ENCODE results near the gene RGPD4.
"Not testable (repeated sequence)": the region's sequence is repeated elsewhere in the genome, so short reads cannot be mapped to it uniquely, and the experiment has no call there.

RGPD4 gene

DNA sequence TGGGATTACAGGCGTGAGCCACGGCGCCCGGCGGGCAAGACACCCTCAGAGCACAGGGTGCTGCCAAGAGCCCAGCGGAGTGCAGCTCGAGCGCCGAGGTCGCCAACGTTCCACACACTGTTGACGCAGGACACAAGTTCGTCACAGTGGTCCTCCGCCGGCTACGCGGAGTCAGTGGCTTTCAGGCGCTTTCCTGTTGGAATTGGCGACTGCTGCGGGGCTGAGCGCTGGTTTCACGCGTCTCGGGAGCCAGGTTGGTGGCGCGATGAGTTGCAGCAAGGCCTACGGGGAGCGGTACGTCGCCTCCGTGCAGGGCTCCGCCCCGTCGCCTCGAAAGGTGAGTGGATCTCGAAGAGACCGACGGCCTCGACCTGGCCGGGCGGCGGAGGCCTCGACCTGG lies at the start of gene RGPD4:
Gene RGPD4 (plus strand): TSS at position 144 of the 400 bp plus-strand sequence. CDS start 122 bp downstream, at position 266.
- not testable (repeated sequence) for DNase-seq

DNA sequence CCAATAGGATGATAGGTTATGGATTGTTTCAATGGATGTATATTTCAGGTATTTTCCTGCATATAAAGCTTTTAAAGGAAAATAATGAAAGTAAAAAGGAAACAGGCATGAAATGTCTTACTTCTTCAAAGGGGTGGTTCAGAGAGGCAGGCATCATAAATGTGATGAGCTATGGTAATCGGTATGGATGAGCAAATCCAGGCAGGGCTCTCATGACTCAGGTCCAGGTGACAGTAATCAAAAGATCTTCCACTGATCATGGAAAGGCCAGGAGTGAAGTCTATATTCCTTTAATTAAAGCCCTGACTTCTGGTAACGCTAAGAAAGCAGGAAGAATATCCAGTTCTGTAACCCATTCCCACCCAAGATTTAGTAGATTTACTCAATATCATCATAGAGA lies 48.7 kb upstream of the RGPD4 start:
- no peak for DNase-seq

DNA sequence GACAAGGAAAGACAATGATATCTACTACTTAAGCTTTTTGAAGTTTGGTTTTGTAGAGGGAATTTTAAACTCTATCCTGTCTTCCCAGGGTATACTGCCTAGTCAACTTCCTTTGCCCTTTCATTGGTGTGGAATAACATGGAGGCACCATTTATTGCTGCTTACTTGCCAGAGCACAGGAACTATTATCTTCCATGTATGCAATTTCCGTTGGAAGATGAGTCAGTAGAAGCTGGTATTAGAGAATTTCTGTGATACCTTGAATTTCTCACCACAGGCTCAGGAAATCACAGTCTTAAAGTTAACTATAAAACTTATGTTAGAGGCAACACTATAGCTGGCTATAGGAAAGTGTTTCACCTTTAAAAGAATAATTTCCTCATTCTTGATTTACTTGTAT lies 40.9 kb upstream of the RGPD4 start:
- no peak for DNase-seq

DNA sequence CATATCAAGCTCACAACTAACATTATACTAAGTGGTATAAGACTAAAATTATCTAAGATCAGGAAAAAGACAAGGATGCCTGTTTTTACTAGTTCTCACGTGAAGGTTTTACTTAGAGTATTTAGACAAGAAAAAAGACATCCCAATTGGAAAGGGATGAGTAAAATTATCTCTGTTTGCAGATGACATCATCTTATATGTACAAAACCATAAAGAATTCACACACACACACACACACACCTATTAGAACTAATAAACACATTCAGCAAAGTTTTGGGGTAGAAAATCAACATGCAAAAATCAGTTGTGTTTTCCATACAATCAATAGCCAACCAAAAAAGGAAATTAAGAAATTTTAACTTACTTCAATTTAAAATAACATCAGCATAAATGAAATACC lies 35.9 kb upstream of the RGPD4 start:
- DNase-seq, result no peak

DNA sequence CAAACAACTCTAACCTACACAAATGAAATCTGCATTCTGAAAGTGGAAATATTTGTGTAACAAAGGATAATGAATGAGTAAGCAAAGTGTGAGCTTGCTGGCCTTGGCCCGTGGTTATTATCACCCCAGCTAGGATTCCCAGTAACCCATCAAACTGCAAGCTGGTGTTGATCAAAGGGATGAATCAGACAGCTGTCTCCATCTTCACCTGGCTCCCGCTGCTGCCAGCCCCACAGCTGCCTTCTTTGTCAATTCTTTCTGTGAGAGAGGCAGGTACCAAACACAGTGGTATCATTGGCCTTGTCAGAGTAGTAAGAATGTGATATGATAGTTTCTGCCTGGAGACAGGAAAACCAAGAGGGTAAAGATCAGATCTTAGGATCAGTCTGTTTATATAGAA lies 25.2 kb upstream of the RGPD4 start:
- no peak for DNase-seq

DNA sequence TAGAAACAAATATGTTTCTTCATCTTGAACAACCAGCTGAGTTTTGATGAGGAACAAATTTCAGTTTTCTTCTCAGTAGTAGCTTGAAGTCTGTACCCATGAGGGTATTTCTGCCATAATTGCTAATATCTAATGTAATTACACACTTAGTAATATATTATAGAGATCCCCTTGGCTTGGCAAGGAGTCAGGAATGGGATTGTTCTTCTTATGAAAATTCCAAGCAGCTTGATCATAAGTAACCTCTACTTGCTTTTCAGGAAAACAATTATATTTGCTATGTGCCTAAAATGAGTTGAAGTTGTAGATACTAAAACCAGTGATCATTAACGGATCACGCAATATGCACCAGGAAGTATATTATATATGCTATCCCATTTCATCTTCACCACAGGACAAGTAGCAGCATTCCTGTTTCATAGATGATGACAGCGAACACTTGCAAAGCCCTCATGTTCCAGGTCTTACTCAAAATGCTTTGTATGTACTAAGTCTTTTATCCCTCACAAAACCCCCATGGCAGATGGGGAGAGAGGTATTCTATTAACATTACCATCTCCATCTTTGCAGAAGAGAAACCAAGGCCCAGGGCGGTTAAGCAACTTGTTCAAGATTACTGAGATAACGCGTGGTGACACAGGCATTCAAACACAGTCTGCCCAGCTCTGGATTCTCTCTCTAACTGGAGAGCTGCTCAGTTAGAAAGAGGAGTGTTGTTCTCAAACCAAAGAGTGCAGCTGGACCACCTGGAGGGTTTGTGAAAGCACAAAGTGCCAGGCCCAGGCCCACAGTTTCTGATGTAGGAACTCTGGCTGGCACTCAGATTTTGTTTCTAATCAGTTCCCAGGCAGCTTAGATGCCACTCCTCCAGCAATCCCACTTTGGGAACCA lies 21.8 kb upstream of the RGPD4 start:
- DNase-seq, result no peak

DNA sequence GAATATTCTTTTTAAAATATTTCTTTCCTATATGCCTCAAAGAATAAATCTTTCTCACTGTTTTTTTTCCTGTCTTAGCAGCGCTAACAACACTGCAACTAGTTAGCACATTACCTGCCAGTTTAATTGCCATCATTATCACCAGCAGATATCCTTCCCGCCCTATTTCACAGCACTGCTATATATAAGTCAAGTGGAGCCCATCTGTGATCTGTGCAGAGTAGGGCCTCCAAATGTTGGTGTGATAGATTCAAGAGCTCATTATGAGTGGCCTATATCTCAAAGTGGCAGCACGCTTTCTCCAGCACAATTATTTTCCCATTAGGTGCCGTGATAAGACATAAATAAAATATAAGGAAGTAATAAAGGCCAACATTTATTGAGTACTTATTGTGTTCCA lies 19.8 kb upstream of the RGPD4 start:
- no peak for DNase-seq

DNA sequence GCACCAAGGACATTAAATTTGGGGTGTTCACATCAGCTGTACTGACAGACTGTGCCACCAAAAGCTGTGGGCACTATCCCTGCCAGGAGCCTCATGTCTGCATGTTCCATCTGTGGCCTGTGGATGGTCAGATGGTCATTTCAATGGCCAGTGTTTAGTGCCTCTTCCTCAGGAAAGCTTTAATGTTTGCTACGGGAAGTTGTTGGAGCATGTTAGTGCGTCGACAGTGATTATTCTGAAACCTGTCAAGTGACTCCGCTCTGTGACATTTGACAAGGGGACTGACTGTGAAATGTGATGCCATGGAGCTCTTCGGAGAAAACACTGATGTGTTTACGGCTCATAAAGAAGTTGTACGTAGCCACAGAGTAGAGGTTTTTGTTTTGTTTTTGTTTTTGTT lies 18.7 kb upstream of the RGPD4 start:
- DNase-seq, result no peak

DNA sequence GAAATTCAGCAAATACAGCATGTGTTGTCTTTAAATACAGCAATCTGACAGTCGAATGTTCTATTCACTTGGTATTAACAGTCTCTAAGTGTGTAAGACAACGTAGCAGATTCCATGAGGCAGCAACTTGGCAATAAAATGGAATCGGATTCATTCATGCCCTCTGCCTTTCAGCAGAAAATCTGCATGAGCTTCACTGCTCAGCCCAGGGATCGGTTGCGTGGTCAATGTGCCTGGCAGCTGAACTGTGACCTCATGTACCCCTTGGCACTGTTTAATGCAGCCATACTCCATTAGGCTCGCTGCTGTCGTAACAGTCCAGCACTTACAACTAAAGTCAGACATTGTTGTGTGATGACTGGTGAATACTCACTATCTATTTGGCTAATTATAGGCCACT lies 17.7 kb upstream of the RGPD4 start:
- no peak for DNase-seq

DNA sequence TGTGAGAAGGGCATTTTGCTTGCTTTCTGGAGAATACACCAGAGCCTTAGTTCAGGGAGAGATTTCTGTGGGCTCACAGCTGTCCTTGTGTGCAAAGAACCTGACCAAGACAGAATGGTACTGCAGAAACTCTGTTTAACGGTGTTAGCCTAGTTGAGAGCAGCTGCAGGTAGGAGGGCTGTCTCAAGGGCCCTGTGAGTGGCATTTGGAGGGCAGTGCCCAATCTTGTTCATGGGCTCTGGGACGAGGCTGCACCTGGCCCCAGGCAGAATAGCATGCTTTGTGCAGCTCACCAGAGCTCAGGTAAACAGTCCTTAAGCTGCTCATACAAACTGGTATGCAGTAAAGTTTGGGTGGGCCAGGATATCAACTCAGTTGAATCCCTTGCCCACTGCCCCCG lies 16.9 kb upstream of the RGPD4 start:
- no peak for DNase-seq

DNA sequence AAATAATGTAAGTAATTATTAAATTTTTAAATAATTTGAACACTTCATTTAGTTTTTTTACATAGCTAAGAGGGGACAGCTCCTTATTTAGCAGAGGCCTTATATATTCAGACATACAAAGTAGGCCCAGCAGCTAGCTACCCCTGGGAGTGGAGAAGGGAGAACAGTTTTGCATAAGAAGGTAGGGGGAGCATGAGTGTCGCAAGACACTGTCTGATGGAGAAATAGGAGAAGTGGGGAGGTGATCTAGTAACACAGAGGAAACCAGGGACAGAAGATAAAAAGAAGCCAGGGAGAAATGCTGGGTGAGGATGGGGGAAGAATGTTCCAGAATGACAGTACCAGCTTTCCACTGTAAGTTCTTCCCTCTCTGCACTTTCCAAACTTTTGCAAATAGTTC lies 16.0 kb upstream of the RGPD4 start:
- no peak for DNase-seq

DNA sequence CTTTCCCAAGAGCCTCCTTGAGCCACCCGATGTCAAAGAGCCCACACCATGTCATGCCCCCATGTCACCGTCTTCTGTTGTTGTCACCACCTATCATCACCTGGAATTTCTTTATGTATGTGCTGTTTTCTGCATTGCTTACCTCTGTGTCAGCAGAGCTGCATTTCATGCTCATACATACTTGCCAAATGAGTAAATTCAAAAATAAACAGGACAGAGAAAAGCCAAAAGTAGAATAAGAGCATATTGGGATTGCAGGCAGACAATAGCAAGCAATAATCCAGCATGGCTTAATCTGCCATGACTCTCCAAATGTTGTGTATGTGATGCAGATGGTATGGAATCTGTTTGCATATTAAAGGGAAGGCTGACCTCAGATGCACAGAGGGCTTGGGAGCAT lies 15.3 kb upstream of the RGPD4 start:
- DNase-seq, result no peak

DNA sequence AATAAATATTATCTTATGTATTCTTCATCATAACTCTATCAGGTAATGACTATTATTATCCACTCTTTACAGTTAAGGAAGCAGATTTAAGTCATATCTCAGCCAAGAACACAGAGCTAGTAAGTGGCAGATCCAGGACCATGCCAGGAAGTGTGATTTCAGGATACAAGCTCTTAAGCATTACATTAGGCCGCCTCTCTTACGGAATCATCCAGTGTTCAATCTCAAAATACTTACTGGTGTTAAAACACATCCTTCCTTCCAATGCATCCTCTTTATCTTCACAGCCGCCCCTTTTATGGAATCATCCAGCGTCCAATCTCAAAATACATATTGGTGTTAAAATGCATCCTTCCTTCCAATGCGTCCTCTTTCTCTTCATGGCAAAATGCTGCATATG lies 14.7 kb upstream of the RGPD4 start:
- no peak for DNase-seq

DNA sequence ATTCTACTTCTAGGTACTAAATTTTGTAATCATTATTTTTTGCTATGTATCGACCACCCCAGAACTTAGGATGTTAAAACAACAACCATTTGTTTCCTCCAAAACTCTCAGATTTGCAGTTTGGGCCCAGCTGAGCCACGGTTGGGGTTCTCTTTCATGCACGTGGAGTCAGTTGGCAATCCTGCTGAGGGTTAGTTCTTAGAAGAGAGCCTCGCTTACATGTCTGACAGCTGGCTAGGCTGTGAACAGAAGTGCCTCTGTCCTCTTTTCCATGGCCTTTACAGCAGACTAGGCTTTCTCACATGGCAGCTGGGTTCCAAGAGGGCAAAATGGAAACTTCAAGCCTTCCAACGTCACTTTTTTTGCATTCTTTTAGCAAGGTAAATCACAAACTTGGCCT lies 9.3 kb upstream of the RGPD4 start:
- DNase-seq, result no peak

DNA sequence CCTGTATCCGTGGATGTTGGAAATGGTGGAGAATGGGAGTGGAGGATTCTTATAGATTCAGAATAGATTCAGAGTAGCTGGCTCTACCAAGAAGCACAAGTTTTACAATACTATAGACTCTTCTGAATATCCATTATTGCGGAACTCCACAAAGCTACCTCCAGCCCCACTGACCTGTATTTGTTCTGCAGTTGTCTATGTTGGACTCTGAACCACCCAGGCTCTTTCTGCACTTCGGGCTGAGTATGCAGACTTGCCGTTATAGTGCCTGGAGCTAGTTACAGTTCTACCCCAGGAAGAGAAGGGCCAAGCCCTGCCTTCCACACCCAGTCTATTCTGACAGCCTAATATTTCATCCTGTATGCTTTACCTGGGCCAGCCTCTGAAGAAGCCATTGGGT lies 4.4 kb upstream of the RGPD4 start:
- DNase-seq, result no peak

DNA sequence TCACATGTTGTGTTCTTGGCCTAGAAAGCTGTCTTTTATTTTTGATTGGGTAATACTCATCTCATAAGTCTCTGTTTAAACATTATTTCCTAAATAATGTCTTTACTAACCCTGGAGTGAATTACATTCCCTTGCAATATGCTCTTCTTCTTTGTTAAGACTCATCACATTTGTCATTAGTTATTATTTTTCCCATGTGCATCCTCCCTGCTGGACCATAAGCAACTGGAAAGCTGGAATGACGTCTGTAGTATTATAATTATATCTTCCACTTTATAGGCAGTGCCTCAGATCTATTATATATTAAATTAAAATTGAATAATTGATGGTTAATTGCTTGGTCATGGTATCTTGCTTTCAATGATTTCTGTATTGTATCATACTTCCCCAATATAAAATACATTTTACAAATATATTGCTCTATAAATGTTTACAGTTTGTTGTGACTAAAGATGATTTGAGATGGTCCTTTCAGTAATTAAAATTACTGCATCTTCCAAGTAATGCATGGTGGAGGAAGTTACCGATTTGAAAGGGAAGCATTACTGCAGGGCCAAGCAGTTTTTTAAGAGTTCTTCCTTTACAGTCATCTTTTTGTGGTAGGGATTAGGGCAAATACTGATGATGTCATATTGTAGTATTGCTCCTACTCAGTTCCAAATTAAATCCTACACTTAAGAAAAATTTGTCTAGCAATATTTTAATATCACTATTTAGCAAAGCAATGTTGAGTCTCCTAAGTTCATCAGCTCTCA lies 2.1 kb upstream of the RGPD4 start:
- no peak for DNase-seq

DNA sequence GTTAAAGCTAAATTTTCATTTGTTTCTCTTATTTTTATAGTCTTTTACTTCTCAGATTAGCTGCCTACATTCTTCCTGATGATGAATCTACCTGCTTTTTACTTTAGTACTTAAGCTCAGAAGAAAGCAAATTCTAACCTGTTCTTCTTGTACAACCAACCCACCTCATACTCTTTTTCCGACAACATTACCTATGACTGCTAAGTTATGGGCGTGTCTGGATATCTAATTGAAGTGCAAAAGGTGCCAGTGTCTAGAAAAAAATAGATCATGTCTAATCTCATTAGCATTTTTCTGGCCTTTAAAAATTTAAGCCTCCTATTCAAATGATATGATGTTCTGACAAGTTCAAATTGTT lies 1.5 kb upstream of the RGPD4 start:
- no peak for DNase-seq

DNA sequence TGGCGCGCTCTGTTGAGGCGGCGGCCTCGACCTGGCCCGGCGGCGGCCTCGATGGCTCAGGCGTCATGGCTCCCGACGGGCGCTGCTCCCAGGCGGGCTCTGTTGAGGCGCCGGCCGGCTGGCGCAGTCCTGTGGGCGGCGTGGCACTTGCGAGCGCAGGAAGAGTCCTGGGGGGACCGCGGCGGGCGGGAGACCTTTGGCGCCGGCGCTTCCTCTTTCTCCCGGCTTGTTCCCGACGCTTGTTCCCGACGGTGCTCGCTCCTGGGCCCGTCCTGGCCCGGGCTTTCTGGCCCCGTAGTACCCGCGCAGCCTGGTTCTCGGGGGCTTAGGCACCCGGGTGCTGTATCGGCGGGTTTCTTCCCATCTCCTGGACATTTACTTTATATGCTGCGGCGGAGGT lies 2.8 kb downstream of the RGPD4 start:
- not testable (repeated sequence) for DNase-seq

DNA sequence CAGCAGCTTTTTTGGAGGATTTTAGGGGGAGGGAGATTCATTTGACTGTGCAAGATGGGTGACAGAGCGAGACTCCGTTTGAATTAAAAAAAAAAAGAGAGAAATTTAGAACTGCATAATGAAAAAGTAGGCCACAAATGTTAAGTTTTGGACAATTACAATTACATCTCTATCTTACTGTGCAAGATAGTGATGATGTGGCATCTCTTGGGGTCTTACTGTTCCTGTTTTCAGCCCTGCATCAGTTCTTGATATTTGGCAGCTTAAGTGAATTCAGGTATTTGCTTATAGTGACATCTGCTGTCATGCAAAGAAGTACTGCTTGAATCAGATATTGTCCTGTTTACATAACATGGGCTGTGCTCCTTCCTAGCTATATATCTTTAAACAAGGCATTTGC lies 6.5 kb downstream of the RGPD4 start:
- not testable (repeated sequence) for DNase-seq

DNA sequence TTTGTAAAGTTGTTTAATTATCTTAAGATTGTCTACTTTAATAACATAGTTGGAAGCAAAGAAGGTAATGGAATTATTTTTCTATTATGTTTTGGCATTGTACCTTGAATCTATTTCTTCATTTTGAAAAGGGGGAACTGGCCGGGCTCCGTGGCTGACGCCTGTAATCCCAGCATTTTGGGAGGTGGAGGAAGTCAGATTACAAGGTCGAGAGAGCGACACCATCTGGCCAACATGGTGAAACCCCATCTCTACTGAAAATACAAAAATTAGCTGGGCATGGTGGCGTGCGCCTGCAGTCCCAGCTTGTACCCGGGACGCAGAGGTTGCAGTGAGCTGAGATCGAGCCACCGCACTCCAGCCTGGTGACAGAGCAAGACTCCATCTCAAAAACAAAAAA lies 6.9 kb downstream of the RGPD4 start:
- not testable (repeated sequence) for DNase-seq

DNA sequence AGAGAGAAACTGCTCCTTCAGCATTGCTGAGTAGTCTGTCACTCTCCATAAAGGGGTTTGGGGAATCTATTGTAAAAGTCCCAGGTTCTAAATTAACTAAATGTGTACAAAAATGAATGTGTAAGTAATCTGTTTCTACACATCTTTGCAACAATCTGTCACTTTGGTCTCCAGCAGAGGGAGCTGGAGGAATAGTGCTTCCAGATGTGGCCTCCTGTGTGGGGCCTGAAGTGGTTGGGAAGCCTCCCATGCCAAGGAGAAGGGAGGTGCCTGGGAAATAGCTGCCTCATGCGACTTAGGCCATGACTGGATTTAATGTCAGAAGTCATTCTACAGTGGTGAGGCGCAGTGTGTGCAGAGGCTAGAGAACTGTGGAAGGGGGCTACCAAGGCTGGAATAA lies 89.4 kb downstream of the RGPD4 start:
- DNase-seq, result not testable (repeated sequence)

DNA sequence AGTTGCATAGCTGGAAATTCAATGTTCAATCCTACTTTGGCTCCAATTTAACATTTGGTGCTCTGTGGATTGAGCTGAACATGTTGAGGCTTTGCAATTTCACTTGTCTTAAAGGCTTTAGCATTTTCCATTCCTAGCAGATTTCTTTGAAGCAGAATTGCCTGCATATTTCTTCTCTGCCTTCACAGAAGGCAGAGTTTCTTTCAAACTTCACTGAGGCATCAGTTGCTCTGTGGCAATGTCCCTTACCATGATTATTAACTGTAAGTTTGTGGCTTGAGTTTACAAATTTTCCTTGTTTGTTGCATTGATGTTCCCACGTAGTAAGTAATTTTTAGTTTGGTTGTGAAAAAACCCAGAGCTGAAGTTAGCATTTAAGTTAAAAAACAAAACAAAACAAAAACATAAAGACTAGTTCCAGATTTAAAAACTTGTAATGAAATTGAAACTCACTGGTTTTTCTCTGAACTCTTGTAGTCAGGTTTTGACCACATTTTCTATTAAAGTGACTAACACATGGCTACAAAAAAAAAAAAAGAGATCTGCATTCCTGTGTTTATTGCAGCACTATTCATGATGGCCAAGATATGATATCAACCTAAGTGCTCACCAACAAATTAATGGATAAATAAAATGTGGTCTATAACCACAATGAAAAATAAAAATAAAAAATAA lies 90.1 kb downstream of the RGPD4 start:
- not testable (repeated sequence) for DNase-seq

DNA sequence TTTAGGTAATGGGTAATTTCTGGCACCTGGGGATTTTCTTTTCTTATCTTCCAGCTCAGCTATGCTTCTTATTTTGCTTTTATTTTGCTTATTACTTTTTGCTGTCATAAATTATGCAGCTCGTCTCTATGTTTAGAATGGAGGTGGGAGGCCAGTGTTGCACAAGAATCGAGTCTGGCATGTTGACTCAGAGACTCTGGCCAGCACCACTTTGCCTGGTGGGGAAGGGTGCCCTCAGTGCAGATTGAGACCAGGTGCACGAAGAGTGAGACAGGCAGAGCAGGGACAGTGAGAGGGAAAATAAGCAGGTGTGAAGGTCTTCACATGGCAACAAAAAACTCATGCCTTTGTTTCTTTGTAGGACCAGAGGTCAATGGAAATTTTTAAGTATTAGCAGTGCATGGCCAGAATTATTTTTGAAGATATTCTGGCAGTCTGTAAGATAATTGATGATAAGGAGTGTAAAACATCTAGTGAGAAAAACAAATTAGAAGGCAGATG lies 100.4 kb downstream of the RGPD4 start:
- DNase-seq, result no peak

DNA sequence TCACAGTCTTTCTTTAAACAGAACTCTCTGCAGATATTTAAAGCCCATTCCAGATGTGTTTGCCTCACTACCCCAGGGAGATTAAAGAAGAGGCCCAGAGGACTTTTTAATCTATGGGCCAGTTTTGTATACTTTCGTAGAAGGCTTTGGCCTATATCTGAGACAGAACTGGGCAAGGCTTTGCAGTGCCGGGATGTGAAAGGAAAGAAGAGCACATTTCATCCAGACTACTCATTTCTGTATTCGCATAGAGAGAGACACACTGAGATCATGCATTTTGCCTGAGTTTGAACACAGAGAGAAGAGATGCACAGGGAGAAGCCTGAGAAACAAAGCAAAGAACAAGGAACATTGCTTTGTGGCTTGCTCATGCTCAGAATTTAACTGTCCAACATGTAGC lies 104.7 kb downstream of the RGPD4 start:
- no peak for DNase-seq
